IMR-90 (cell line): ENCODE results near the gene FAM120A. TPM values are rescaled to one million over a fixed set of nuclear protein-coding genes. Genes with fewer than 3 reads are reported as not detected.

ENCODE experiments used
- ATAC-seq: fragments of 200-7000 bp; cut with Tn5 transposase; 2 replicates; pipeline ENCODE4 v1.9.1; 2020; ENCODE audit warnings: low read depth, mild to moderate bottlenecking, moderate library complexity
- BruUV-seq: library from RNA; stranded (reverse); fragments of 400-500 nt; replicated peaks from 2 replicates; lab custom pipeline; 2021; lab: Mats Ljungman, UMichigan
- CTCF ChIA-PET: fragments of 300-600 bp; formaldehyde crosslinking; extraction: SDS; loops from one replicate; lab custom pipeline; 2021; ENCODE audit warnings: antibody characterized with exemption; lab: Yijun Ruan, JAX
- POLR2A ChIA-PET: fragments of 300-600 bp; sonication (Branson Sonifier 250); formaldehyde crosslinking; loops from one replicate; lab custom pipeline; 2022; ENCODE audit warnings: antibody characterized with exemption; ENCODE audit not compliant: unreplicated experiment; lab: Charles Lee
- DNase-seq: peaks from one replicate; pipeline ENCODE4 v3.0.0; 2013
- H2AFZ ChIP-seq: replicated peaks from 2 replicates; pipeline ENCODE3; 2013; ENCODE audit warnings: low read length, mild to moderate bottlenecking; ENCODE audit not compliant: poor library complexity
- H2AK5ac ChIP-seq: 2 replicates; pipeline ENCODE4 v1.6.1; 2013; ENCODE audit warnings: low read depth, low read length, inconsistent platforms
- H2AK9ac ChIP-seq: replicated peaks from 2 replicates; pipeline ENCODE3; 2013; ENCODE audit warnings: mild to moderate bottlenecking, low read depth, low read length, moderate library complexity; ENCODE audit not compliant: poor library complexity
- H2BK120ac ChIP-seq: 2 replicates; pipeline ENCODE4 v1.6.1; 2013; ENCODE audit warnings: low read depth, low read length, inconsistent platforms
- H2BK15ac ChIP-seq: 3 replicates; pipeline ENCODE4 v1.6.1; 2013; ENCODE audit warnings: low read depth, low read length, inconsistent platforms
- H2BK20ac ChIP-seq: 2 replicates; pipeline ENCODE4 v1.6.1; 2013; ENCODE audit warnings: low read depth, mild to moderate bottlenecking, inconsistent platforms, low read length, moderate library complexity
- H2BK5ac ChIP-seq: 2 replicates; pipeline ENCODE4 v1.6.1; 2013; ENCODE audit warnings: mild to moderate bottlenecking, low read depth, low read length, inconsistent platforms; ENCODE audit not compliant: poor library complexity, severe bottlenecking
- H3K14ac ChIP-seq: replicated peaks from 2 replicates; pipeline ENCODE4 v1.6.1; 2013; ENCODE audit warnings: low read depth, low read length, inconsistent platforms
- H3K18ac ChIP-seq: 2 replicates; pipeline ENCODE4 v1.6.1; 2013; ENCODE audit warnings: low read depth, low read length, control low read depth
- H3K23ac ChIP-seq: 2 replicates; pipeline ENCODE4 v1.6.1; 2013; ENCODE audit warnings: low read depth, low read length, inconsistent platforms
- H3K27ac ChIP-seq: 2 replicates; pipeline ENCODE4 v1.5.1; 2013; ENCODE audit warnings: mild to moderate bottlenecking, control low read depth, low read length; ENCODE audit not compliant: insufficient read depth
- H3K27me3 ChIP-seq: 2 replicates; pipeline ENCODE4 v1.6.1; 2013; ENCODE audit warnings: low read length; ENCODE audit not compliant: control insufficient read depth, insufficient read depth
- H3K36me3 ChIP-seq: 2 replicates; pipeline ENCODE4 v1.6.1; 2013; ENCODE audit warnings: low read length, mixed read lengths; ENCODE audit not compliant: control insufficient read depth, insufficient read depth
- H3K4ac ChIP-seq: 2 replicates; pipeline ENCODE4 v1.6.1; 2013; ENCODE audit warnings: low read depth, low read length, inconsistent platforms
- H3K4me1 ChIP-seq: 2 replicates; pipeline ENCODE4 v1.6.1; 2013; ENCODE audit warnings: low read length, mixed read lengths; ENCODE audit not compliant: control insufficient read depth, insufficient read depth
- H3K4me2 ChIP-seq: 2 replicates; pipeline ENCODE4 v1.6.1; 2013; ENCODE audit warnings: low read depth, mild to moderate bottlenecking, control low read depth, low read length, moderate library complexity
- H3K4me3 ChIP-seq: 2 replicates; pipeline ENCODE4 v1.5.1; 2013; ENCODE audit warnings: low read depth, mild to moderate bottlenecking, control low read depth, low read length, moderate library complexity; ENCODE audit not compliant: insufficient read depth
- H3K56ac ChIP-seq: 2 replicates; pipeline ENCODE4 v1.6.1; 2013; ENCODE audit warnings: low read length, inconsistent platforms; ENCODE audit not compliant: insufficient read depth; ENCODE audit errors: extremely low read depth
- H3K79me1 ChIP-seq, 2 experiments: 2 replicates each; pipeline ENCODE4 v1.6.1; 2013; ENCODE audit warnings: low read length in 2 of 2, inconsistent platforms in 1 of 2, low read depth in 1 of 2
- H3K9ac ChIP-seq: 2 replicates; pipeline ENCODE4 v1.6.1; 2013; ENCODE audit warnings: low read depth, low read length, control low read depth
- H3K9me1 ChIP-seq: 2 replicates; pipeline ENCODE4 v1.6.1; 2013; ENCODE audit warnings: low read length, inconsistent platforms; ENCODE audit not compliant: insufficient read depth
- H3K9me3 ChIP-seq: 2 replicates; pipeline ENCODE4 v1.6.1; 2013; ENCODE audit warnings: low read length; ENCODE audit not compliant: control insufficient read depth, insufficient read depth
- H4K20me1 ChIP-seq: 2 replicates; pipeline ENCODE4 v1.6.1; 2013; ENCODE audit warnings: low read length, inconsistent platforms; ENCODE audit not compliant: insufficient read depth
- H4K5ac ChIP-seq: 2 replicates; pipeline ENCODE4 v1.6.1; 2013; ENCODE audit warnings: mild to moderate bottlenecking, low read depth, low read length, control low read depth
- H4K8ac ChIP-seq, 2 experiments: 2 replicates each; pipeline ENCODE4 v1.6.1; 2013; ENCODE audit warnings: low read depth in 2 of 2, low read length in 2 of 2, control low read depth in 1 of 2, inconsistent platforms in 1 of 2
- H4K91ac ChIP-seq: 2 replicates; pipeline ENCODE4 v1.6.1; 2013; ENCODE audit warnings: low read depth, low read length, inconsistent platforms; ENCODE audit not compliant: insufficient read depth
- BHLHE40 ChIP-seq: fragments of 150-350 bp; IDR thresholded peaks from 2 replicates; pipeline ENCODE4 v1.6.1; 2016; ENCODE audit warnings: mild to moderate bottlenecking, low read depth, low read length
- CEBPB ChIP-seq: IDR thresholded peaks from 2 replicates; pipeline ENCODE4 v1.6.1; 2012; ENCODE audit warnings: low read depth, low read length, improper control_type of control experiment
- CHD1 ChIP-seq: IDR thresholded peaks from 2 replicates; pipeline ENCODE4 v1.6.1; 2012; ENCODE audit warnings: low read depth, low read length, improper control_type of control experiment
- FOS ChIP-seq: fragments of 150-350 bp; IDR thresholded peaks from 2 replicates; pipeline ENCODE4 v1.6.1; 2016; ENCODE audit warnings: low read depth, low read length
- MAFK ChIP-seq: IDR thresholded peaks from 2 replicates; pipeline ENCODE4 v1.6.1; 2012; ENCODE audit warnings: low read depth, low read length, improper control_type of control experiment
- MAZ ChIP-seq: IDR thresholded peaks from 2 replicates; pipeline ENCODE4 v1.6.1; 2012; ENCODE audit warnings: low read depth, mild to moderate bottlenecking, low read length, improper control_type of control experiment, moderate library complexity, borderline replicate concordance
- MXI1 ChIP-seq: IDR thresholded peaks from 2 replicates; pipeline ENCODE4 v1.6.1; 2012; ENCODE audit warnings: low read depth, mild to moderate bottlenecking, low read length, moderate library complexity, borderline replicate concordance
- NFE2L2 ChIP-seq: fragments of 150-350 bp; IDR thresholded peaks from 2 replicates; pipeline ENCODE4 v1.6.1; 2016; ENCODE audit warnings: low read depth, mild to moderate bottlenecking, low read length
- POLR2A ChIP-seq: IDR thresholded peaks from 2 replicates; pipeline ENCODE4 v1.6.1; 2012; ENCODE audit warnings: mild to moderate bottlenecking, low read depth, low read length
- RAD21 ChIP-seq: IDR thresholded peaks from 2 replicates; pipeline ENCODE4 v1.6.1; 2012; ENCODE audit warnings: low read length, improper control_type of control experiment
- RCOR1 ChIP-seq: IDR thresholded peaks from 2 replicates; pipeline ENCODE4 v1.6.1; 2012; ENCODE audit warnings: mild to moderate bottlenecking, low read length, improper control_type of control experiment; ENCODE audit not compliant: insufficient replicate concordance
- RFX5 ChIP-seq: IDR thresholded peaks from 2 replicates; pipeline ENCODE4 v1.8.0; 2012; ENCODE audit warnings: low read depth, mild to moderate bottlenecking, low read length, moderate library complexity
- SMC3 ChIP-seq: fragments of 150-350 bp; IDR thresholded peaks from 2 replicates; pipeline ENCODE4 v1.6.1; 2016; ENCODE audit warnings: low read depth, mild to moderate bottlenecking, antibody characterized with exemption, low read length, moderate library complexity
- WGBS, 2 experiments: methylation state at CpG; one replicate each; pipeline versions ENCODE4 v1.1.5 to v1.1.7; 2013; ENCODE audit warnings: missing lambda C conversion rate in 2 of 2; ENCODE audit not compliant: insufficient read length in 1 of 2; ENCODE audit errors: extremely low coverage in 2 of 2; 5-methylcytosine and 5-hydroxymethylcytosine counted together
- dilution Hi-C: fragments of 300-500 bp; cut with HindIII; formaldehyde crosslinking; loops from one replicate; pipeline ENCODE4 v1.14.3; 2018; ENCODE audit warnings: low sequenced_read_pairs; ENCODE audit not compliant: unreplicated experiment
- in situ Hi-C: fragments of 300-500 bp; cut with MboI; formaldehyde crosslinking; loops from 3 replicates; pipeline ENCODE4 v1.14.3; 2019; ENCODE audit warnings: low sequenced_read_pairs, inconsistent platforms, mixed read lengths
- intact Hi-C: fragments of 100-400 bp; cut with micrococcal nuclease; formaldehyde crosslinking; loops from 2 replicates; pipeline ENCODE4 v1.10.0; 2022
- polyA plus RNA-seq, 3 experiments: library from polyadenylated mRNA; depleted of rRNA; stranded (reverse); fragments of >200 nt; gene quantifications; 2 replicates each; pipeline ENCODE4 v1.2.3, GENCODE V29; 2012; ENCODE audit warnings: low replicate concordance in 1 of 3
- total RNA-seq: library from RNA; depleted of rRNA; stranded (reverse); fragments of >200 nt; gene quantifications from 2 replicates; pipeline ENCODE4 v1.2.3, GENCODE V29; 2012
- TF ChIP-seq, protein P1 (sequence below): fragments of 150-350 bp; IDR thresholded peaks from 2 replicates; pipeline ENCODE4 v1.6.1; 2016; ENCODE audit warnings: low read depth, mild to moderate bottlenecking, low read length, moderate library complexity, borderline replicate concordance
- TF ChIP-seq, protein P2 (sequence below): conservative IDR thresholded peaks from 2 replicates; pipeline ENCODE4 v1.5.1; 2012; ENCODE audit warnings: mild to moderate bottlenecking, low read depth, low read length, improper control_type of control experiment
- TF ChIP-seq, protein P3 (sequence below): fragments of 150-350 bp; IDR thresholded peaks from 2 replicates; pipeline ENCODE4 v1.6.1; 2017; ENCODE audit warnings: mild to moderate bottlenecking, antibody characterized with exemption, low read length, low read depth

Gene FAM120A
- total and polyA plus RNA-seq, 2 of the 4 experiments (the other 2 are of a cell fraction) = 61.6 to 75.1 TPM

DNA sequence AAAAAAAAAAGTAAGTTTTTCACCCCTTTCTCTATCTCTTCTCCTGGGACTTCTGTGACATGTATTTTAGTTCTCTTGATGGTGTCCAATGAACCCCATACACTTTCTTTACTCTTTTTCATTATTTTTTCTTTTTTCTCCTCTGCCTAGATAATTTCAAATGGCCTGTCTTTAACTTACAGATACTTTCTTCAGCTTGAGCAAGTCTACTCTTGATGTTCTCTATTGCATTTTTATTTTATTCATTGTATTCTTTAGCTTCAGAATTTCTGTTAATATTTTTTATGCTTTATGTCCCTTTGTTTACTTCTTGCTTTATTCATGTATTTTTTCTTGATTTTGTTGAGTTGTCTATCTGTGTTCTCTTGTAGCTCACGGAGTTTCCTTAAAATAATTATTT lies 32.5 kb upstream of the FAM120A start:
- POLR2A ChIA-PET = no interaction called here
- no peak for ATAC-seq
- H3K23ac ChIP-seq = no peak overlapping the region
- H3K4me3 ChIP-seq = no peak overlapping the region
- H3K27me3 ChIP-seq = peaks cover 1% of the 10 kb centered on the region; the same call in 1 of the 2 replicates
- peaks cover 2% of the 10 kb centered on the region; the same call in 1 of the 2 replicates for H3K4me1 ChIP-seq
- no peaks in the 10 kb centered on the region for H3K79me1 ChIP-seq
- intact Hi-C loops = no loop called here
- no TSS peak for BruUV-seq
- H2AK5ac ChIP-seq = no peak overlapping the region
- no peak overlapping the region for H4K91ac ChIP-seq
- TF ChIP-seq, protein P1, sequence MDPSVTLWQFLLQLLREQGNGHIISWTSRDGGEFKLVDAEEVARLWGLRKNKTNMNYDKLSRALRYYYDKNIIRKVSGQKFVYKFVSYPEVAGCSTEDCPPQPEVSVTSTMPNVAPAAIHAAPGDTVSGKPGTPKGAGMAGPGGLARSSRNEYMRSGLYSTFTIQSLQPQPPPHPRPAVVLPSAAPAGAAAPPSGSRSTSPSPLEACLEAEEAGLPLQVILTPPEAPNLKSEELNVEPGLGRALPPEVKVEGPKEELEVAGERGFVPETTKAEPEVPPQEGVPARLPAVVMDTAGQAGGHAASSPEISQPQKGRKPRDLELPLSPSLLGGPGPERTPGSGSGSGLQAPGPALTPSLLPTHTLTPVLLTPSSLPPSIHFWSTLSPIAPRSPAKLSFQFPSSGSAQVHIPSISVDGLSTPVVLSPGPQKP = no peak
- TF ChIP-seq RAD21 = no peak
- TF ChIP-seq RFX5 = no peak
- TF ChIP-seq CHD1 = no peak
- TF ChIP-seq MAZ = no peak
- no peak for TF ChIP-seq CEBPB
- TF ChIP-seq, protein P2, sequence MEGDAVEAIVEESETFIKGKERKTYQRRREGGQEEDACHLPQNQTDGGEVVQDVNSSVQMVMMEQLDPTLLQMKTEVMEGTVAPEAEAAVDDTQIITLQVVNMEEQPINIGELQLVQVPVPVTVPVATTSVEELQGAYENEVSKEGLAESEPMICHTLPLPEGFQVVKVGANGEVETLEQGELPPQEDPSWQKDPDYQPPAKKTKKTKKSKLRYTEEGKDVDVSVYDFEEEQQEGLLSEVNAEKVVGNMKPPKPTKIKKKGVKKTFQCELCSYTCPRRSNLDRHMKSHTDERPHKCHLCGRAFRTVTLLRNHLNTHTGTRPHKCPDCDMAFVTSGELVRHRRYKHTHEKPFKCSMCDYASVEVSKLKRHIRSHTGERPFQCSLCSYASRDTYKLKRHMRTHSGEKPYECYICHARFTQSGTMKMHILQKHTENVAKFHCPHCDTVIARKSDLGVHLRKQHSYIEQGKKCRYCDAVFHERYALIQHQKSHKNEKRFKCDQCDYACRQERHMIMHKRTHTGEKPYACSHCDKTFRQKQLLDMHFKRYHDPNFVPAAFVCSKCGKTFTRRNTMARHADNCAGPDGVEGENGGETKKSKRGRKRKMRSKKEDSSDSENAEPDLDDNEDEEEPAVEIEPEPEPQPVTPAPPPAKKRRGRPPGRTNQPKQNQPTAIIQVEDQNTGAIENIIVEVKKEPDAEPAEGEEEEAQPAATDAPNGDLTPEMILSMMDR = no peak
- TF ChIP-seq RCOR1 = no peak
- TF ChIP-seq BHLHE40 = no peak
- TF ChIP-seq, protein P3, sequence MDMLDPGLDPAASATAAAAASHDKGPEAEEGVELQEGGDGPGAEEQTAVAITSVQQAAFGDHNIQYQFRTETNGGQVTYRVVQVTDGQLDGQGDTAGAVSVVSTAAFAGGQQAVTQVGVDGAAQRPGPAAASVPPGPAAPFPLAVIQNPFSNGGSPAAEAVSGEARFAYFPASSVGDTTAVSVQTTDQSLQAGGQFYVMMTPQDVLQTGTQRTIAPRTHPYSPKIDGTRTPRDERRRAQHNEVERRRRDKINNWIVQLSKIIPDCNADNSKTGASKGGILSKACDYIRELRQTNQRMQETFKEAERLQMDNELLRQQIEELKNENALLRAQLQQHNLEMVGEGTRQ = no peak
- no peak for TF ChIP-seq MAFK
- no peak for TF ChIP-seq SMC3
- no peak for TF ChIP-seq MXI1
- TF ChIP-seq NFE2L2 = no peak
- no peak for TF ChIP-seq FOS
- no peak for TF ChIP-seq POLR2A
- H3K27ac ChIP-seq = no peak overlapping the region
- H3K36me3 ChIP-seq = no peaks in the 10 kb centered on the region
- no peak overlapping the region for H3K14ac ChIP-seq
- H4K5ac ChIP-seq = no peak overlapping the region
- no peak overlapping the region for H2AK9ac ChIP-seq
- H3K4me2 ChIP-seq = no peak overlapping the region
- H2BK5ac ChIP-seq = no peak overlapping the region
- H4K8ac ChIP-seq = no peak overlapping the region
- H3K9ac ChIP-seq = no peak overlapping the region
- no peaks in the 10 kb centered on the region for H3K9me1 ChIP-seq
- CTCF ChIA-PET = no interaction called here
- in situ Hi-C loops = loop anchor here (10.0 to 25.0 kb wide), 4 partner anchors 64 to 543 kb away; partner anchors contain the start of gene BARX1
- dilution Hi-C loops = no loop called here
- H2BK20ac ChIP-seq = no peak overlapping the region
- no peak overlapping the region for H2BK120ac ChIP-seq
- no CpG with 5 or more reads among the region's 1 CpG for WGBS, 2 experiments
- H3K9me3 ChIP-seq = peaks cover 17% of the 10 kb centered on the region
- no peak overlapping the region for H2BK15ac ChIP-seq
- H2AFZ ChIP-seq = no peak overlapping the region
- H3K18ac ChIP-seq = no peak overlapping the region
- H4K20me1 ChIP-seq = no peaks in the 10 kb centered on the region
- no peak for DNase-seq
- H3K56ac ChIP-seq = no peak overlapping the region
- no peak overlapping the region for H3K4ac ChIP-seq
